GM21381 (cell line): ENCODE measurements around the gene LAMB1.
"Not testable (repeated sequence)": the region's sequence is repeated elsewhere in the genome, so short reads cannot be mapped to it uniquely, and the experiment has no call there.

Experiments used
- ATAC-seq: cut with Tn5 transposase; IDR thresholded peaks from one replicate; pipeline ENCODE4 v1.9.1; 2021; ENCODE audit warnings: mild to moderate bottlenecking, moderate library complexity; ENCODE audit not compliant: unreplicated experiment

LAMB1 gene

GRCh38 chr7:108002726-108003598, at the start of gene LAMB1:
TSS of gene LAMB1 (minus strand) at chr7:108003161. CDS start at chr7:108002885, 276 bp downstream.
- no peak for ATAC-seq

GRCh38 chr7:108051454-108051853, 48.5 kb upstream of the LAMB1 start:
- no peak for ATAC-seq

GRCh38 chr7:108049962-108050361, 47.0 kb upstream of the LAMB1 start:
- ATAC-seq: no peak

- no peak for ATAC-seq
These were observed 45.5 kb upstream of the LAMB1 start for GRCh38 chr7:108048422-108048821.

GRCh38 chr7:108046952-108047506, 44.1 kb upstream of the LAMB1 start:
- ATAC-seq: no peak

- ATAC-seq: no peak
These were observed 42.7 kb upstream of the LAMB1 start for GRCh38 chr7:108045669-108046068.

- ATAC-seq: no peak
These were observed 42.2 kb upstream of the LAMB1 start for GRCh38 chr7:108045154-108045553.

- no peak for ATAC-seq
These were observed 41.4 kb upstream of the LAMB1 start for GRCh38 chr7:108044345-108044744.

GRCh38 chr7:108038986-108039385, 36.0 kb upstream of the LAMB1 start:
- ATAC-seq: no peak

GRCh38 chr7:108037741-108038140, 34.8 kb upstream of the LAMB1 start:
- ATAC-seq: no peak

GRCh38 chr7:108037140-108037539, 34.2 kb upstream of the LAMB1 start:
- ATAC-seq: no peak

GRCh38 chr7:108034586-108034985, 31.6 kb upstream of the LAMB1 start:
- no peak for ATAC-seq

GRCh38 chr7:108033776-108034497, 31.0 kb upstream of the LAMB1 start:
- ATAC-seq: no peak

GRCh38 chr7:108033309-108033708, 30.3 kb upstream of the LAMB1 start:
- ATAC-seq: not testable (repeated sequence)

GRCh38 chr7:108030516-108030915, 27.6 kb upstream of the LAMB1 start:
- ATAC-seq: no peak

- ATAC-seq: no peak
These were observed 26.1 kb upstream of the LAMB1 start for GRCh38 chr7:108029034-108029433.

GRCh38 chr7:108028111-108028510, 25.1 kb upstream of the LAMB1 start:
- ATAC-seq: no peak

- no peak for ATAC-seq
These were observed 24.3 kb upstream of the LAMB1 start for GRCh38 chr7:108027239-108027638.

- ATAC-seq: no peak
These were observed 23.7 kb upstream of the LAMB1 start for GRCh38 chr7:108026647-108027046.

- ATAC-seq: no peak
These were observed 23.2 kb upstream of the LAMB1 start for GRCh38 chr7:108026116-108026515.

GRCh38 chr7:108024538-108024937, 21.6 kb upstream of the LAMB1 start:
- no peak for ATAC-seq

GRCh38 chr7:108020585-108020984, 17.6 kb upstream of the LAMB1 start:
- ATAC-seq: no peak
